Glutamatergic neuron (in vitro differentiated cells): ENCODE results near the gene PPP1R7. TPM values are rescaled to one million over a fixed set of nuclear protein-coding genes. Genes with fewer than 3 reads are reported as not detected.

Source experiments
- DNase-seq: peaks from one replicate; pipeline ENCODE4 v3.0.0; 2022
- H3K27ac Mint-ChIP-seq: one replicate; pipeline ENCODE4 v1.8.0; 2020; ENCODE audit warnings: mild to moderate bottlenecking, mixed read lengths, inconsistent platforms; ENCODE audit not compliant: unreplicated experiment
- H3K27me3 Mint-ChIP-seq: one replicate; pipeline ENCODE4 v1.8.0; 2020; ENCODE audit warnings: mild to moderate bottlenecking, moderate library complexity, mixed read lengths, inconsistent platforms; ENCODE audit not compliant: unreplicated experiment
- H3K36me3 Mint-ChIP-seq: one replicate; pipeline ENCODE4 v1.8.0; 2020; ENCODE audit warnings: mild to moderate bottlenecking, mixed read lengths, inconsistent platforms; ENCODE audit not compliant: unreplicated experiment
- H3K4me1 Mint-ChIP-seq: one replicate; pipeline ENCODE4 v1.8.0; 2020; ENCODE audit warnings: mild to moderate bottlenecking, low read depth, mixed read lengths, inconsistent platforms; ENCODE audit not compliant: unreplicated experiment
- H3K4me3 Mint-ChIP-seq: one replicate; pipeline ENCODE4 v1.8.0; 2020; ENCODE audit warnings: mild to moderate bottlenecking, mixed read lengths, inconsistent platforms; ENCODE audit not compliant: unreplicated experiment
- H3K9me3 Mint-ChIP-seq: one replicate; pipeline ENCODE4 v1.8.0; 2020; ENCODE audit warnings: mild to moderate bottlenecking, moderate library complexity, mixed read lengths, inconsistent platforms; ENCODE audit not compliant: unreplicated experiment
- CTCF ChIP-seq: fragments of 200-600 bp; sonication (generic); IDR thresholded peaks from one replicate; pipeline ENCODE4 v1.5.0; 2021; ENCODE audit not compliant: partially characterized antibody, unreplicated experiment
- total RNA-seq: library from RNA; stranded (reverse); fragmentation: NEBNext Ultra II Directional; extraction: Animal tissue kit (Norgen Biotek cat#: 25700); gene quantifications from one replicate; pipeline ENCODE4 v1.2.1, GENCODE V29; 2021; ENCODE audit not compliant: unreplicated experiment

PPP1R7 gene
- total RNA-seq, 1 donor from 2014 or later, result 53.9 TPM

GRCh38 chr2:241126201-241126611 lies 24.1 kb upstream of the PPP1R7 start:
- Mint-ChIP-seq H3K9me3 (peaks cover 1% of the 10 kb centered on the region), H3K27ac (no peak overlapping the region), H3K4me1 (peaks cover 3% of the 10 kb centered on the region), H3K4me3 (no peak overlapping the region), H3K36me3 (peaks cover under 1% of the 10 kb centered on the region), H3K27me3 (peaks cover 4% of the 10 kb centered on the region)
- no peak for DNase-seq
- TF ChIP-seq CTCF, result no peak

- Mint-ChIP-seq H3K27ac (no peak overlapping the region), H3K4me3 (no peak overlapping the region), H3K36me3 (no peaks in the 10 kb centered on the region), H3K9me3 (peaks cover 1% of the 10 kb centered on the region), H3K4me1 (peaks cover 3% of the 10 kb centered on the region), H3K27me3 (peaks cover 4% of the 10 kb centered on the region)
- TF ChIP-seq CTCF, result no peak
- no peak for DNase-seq
Observed at GRCh38 chr2:241126771-241127202, 23.5 kb upstream of the PPP1R7 start.

GRCh38 chr2:241128266-241128665 lies 22.0 kb upstream of the PPP1R7 start:
- peaks cover 3% of the 10 kb centered on the region for H3K4me1 Mint-ChIP-seq
- H3K36me3 Mint-ChIP-seq, result no peaks in the 10 kb centered on the region

GRCh38 chr2:241129086-241129871 lies 21.0 kb upstream of the PPP1R7 start:
- no peaks in the 10 kb centered on the region for H3K4me1 Mint-ChIP-seq
- no peak for DNase-seq
- H3K27ac Mint-ChIP-seq, result no peak overlapping the region
- H3K4me3 Mint-ChIP-seq, result no peak overlapping the region
- peaks cover 4% of the 10 kb centered on the region for H3K27me3 Mint-ChIP-seq
- H3K36me3 Mint-ChIP-seq, result no peaks in the 10 kb centered on the region
- peaks cover 1% of the 10 kb centered on the region for H3K9me3 Mint-ChIP-seq
- TF ChIP-seq CTCF, result no peak

More at GRCh38 chr2:241128266-241128665, 22.0 kb upstream of the PPP1R7 start:
- Mint-ChIP-seq H3K27me3 (peaks cover 4% of the 10 kb centered on the region), H3K9me3 (peaks cover 1% of the 10 kb centered on the region), H3K27ac (no peak overlapping the region), H3K4me3 (no peak overlapping the region)
- TF ChIP-seq CTCF, result no peak
- DNase-seq, result no peak

GRCh38 chr2:241130316-241130715 lies 20.0 kb upstream of the PPP1R7 start:
- H3K36me3 Mint-ChIP-seq, result no peaks in the 10 kb centered on the region
- H3K27ac Mint-ChIP-seq, result no peak overlapping the region
- no peak overlapping the region for H3K4me3 Mint-ChIP-seq
- peaks cover 1% of the 10 kb centered on the region for H3K9me3 Mint-ChIP-seq
- no peak for DNase-seq
- no peaks in the 10 kb centered on the region for H3K4me1 Mint-ChIP-seq
- no peak for TF ChIP-seq CTCF
- H3K27me3 Mint-ChIP-seq, result peaks cover 4% of the 10 kb centered on the region
